ENCODE measurements around the gene FAIM2.

Gene FAIM2

GRCh38 chr12:49900371-49900770 is 3.3 kb downstream of the FAIM2 start:
- no peak for FAIRE-seq
- no peak for DNase-seq (ENCODE audit: extremely low spot score, insufficient read length, low read depth)

DNA sequence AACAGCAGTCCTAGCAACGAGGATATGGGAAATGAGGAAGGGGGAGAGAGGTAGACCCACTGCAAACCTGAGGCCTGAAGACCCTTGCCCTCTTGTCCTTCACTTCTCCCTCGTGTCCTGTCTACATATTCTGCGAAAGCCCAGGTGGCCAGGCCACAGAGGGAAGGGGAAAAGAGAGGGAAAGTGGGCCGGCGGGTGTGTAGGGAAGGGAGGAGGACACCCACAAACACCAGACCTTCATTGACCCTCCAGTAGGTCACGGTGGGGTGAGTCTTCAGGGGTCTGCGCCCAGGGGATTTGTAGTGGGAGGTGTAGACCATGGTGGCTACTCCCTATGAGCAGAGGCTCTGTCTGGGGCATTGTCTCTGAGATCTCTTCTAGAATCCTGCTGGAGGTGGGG is 3.8 kb downstream of the FAIM2 start:
- DNase-seq (ENCODE audit: extremely low spot score, insufficient read length, low read depth), result no peak
- no peak for FAIRE-seq

DNA sequence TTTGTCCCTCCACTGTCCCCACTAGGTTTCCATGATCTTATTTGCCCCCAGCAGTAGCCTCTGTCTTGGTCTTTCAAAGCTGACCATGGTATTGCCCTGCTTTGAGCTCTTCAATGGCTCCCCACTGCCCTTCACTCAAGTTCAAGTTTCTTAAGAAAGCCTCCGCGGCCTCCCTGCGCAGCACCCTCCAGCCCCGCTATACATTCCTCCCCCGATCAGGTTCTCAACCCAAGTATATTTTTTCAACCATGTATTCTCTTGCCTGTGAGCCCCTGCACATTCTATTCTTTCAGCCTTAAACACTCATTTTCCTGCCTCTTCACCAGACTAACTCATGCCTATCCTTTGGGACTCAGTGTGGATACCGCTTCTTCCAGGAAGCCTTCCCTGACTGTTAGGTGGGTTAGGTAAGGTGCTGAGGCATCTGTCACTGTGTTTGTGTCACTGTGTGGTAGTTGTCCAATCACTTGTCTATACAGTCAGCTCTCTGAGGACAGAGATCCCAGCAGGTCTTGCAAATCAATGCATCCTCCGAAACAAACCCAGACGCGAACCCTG is 4.3 kb downstream of the FAIM2 start:
- FAIRE-seq, result no peak

GRCh38 chr12:49897276-49897675 is 6.4 kb downstream of the FAIM2 start:
- FAIRE-seq (no peak), DNase-seq (ENCODE audit: extremely low spot score, insufficient read length, low read depth) (no peak)

More for the DNA sequence above, 4.3 kb downstream of the FAIM2 start:
- DNase-seq (ENCODE audit: extremely low spot score, insufficient read length, low read depth), result no peak

- FAIRE-seq (no peak), DNase-seq (ENCODE audit: extremely low spot score, insufficient read length, low read depth) (no peak)
These were observed 7.9 kb downstream of the FAIM2 start for GRCh38 chr12:49895773-49896172.

GRCh38 chr12:49894751-49895148 is 8.9 kb downstream of the FAIM2 start:
- DNase-seq (ENCODE audit: extremely low spot score, insufficient read length, low read depth) (no peak), FAIRE-seq (no peak)

GRCh38 chr12:49893753-49894750 is 9.6 kb downstream of the FAIM2 start:
- DNase-seq (ENCODE audit: extremely low spot score, insufficient read length, low read depth) (no peak), FAIRE-seq (no peak)

GRCh38 chr12:49892732-49893317 is 10.9 kb downstream of the FAIM2 start:
- no peak for FAIRE-seq
- no peak for DNase-seq (ENCODE audit: extremely low spot score, insufficient read length, low read depth)

GRCh38 chr12:49892084-49892731 is 11.5 kb downstream of the FAIM2 start:
- no peak for DNase-seq (ENCODE audit: extremely low spot score, insufficient read length, low read depth)
- no peak for FAIRE-seq

GRCh38 chr12:49891476-49891875 is 12.2 kb downstream of the FAIM2 start:
- FAIRE-seq (no peak), DNase-seq (ENCODE audit: extremely low spot score, insufficient read length, low read depth) (no peak)

DNA sequence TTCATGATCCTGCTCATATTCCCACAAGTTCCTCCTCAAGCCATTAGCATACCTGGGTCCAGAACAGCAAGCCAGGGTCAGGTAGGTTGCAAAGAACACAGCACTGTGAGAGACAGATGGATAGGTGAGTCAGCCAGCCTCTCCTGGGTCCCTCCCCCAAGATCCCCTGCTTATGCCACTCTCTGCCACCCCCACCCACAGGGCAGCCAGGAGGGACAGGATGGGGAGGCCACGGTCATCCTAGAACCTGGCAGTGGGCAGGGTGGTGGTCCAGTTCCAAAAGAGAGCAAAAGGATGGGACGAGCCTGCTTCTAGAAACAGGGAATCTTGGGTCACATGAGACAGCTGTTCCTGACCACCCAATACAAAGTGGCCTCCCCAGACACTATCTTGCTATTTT is 12.7 kb downstream of the FAIM2 start:
- DNase-seq (ENCODE audit: extremely low spot score, insufficient read length, low read depth) (no peak), FAIRE-seq (no peak)

DNA sequence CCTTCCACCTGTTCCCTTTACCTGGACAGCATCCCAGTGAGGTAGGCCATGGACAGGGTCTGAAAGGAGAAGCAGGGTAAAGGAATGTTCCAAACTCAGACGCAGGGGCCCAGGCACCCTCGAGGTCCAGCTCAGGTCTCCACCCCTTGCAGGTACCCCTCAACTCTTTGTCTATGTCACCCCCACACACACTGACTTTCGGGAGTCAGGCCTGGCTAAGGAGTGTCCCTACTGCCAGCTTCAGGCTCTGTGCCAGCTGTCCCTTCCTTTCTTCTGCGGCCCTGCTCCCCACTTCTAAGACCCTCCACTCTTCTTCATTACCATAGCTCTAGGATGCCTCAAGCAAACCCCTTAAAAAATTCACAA is 13.6 kb downstream of the FAIM2 start:
- DNase-seq (ENCODE audit: extremely low spot score, insufficient read length, low read depth), result no peak
- FAIRE-seq, result no peak

GRCh38 chr12:49889361-49890095 is 14.2 kb downstream of the FAIM2 start:
- FAIRE-seq (no peak), DNase-seq (ENCODE audit: extremely low spot score, insufficient read length, low read depth) (no peak)

DNA sequence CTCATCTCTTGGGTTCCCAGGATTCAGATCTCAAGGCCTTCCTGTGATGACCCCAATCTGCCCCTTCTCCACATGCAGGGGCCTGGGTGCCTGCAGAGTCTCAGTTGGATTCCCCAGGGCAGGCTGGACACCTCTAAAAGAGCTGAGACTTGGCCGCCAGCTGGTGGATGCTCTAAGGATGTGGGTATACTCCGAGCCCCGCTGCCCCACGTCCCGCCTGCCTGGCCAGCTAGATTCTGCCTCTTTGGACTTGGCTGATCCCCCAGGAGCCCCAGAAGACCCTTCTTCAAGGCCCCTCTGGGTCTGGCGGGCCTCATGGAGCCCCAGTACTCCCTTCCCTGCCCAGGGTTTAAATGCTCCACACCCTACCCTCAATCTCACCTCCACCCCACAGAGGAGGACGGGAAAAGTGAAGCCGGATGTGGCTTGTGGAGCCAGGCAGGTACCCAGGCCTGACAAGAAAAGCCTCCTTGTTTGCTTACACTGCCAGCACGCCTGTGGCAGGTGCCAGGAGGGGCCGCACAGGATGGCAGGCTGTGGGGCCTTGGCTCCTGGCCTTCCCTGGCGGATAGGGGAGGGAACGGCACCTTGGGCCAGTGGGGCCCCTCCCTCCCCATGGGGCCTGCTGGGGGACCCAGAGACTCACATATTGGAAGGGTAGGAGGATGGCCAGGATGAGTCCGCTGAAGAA is 15.1 kb downstream of the FAIM2 start:
- DNase-seq (ENCODE audit: extremely low spot score, insufficient read length, low read depth) (no peak), FAIRE-seq (no peak)

DNA sequence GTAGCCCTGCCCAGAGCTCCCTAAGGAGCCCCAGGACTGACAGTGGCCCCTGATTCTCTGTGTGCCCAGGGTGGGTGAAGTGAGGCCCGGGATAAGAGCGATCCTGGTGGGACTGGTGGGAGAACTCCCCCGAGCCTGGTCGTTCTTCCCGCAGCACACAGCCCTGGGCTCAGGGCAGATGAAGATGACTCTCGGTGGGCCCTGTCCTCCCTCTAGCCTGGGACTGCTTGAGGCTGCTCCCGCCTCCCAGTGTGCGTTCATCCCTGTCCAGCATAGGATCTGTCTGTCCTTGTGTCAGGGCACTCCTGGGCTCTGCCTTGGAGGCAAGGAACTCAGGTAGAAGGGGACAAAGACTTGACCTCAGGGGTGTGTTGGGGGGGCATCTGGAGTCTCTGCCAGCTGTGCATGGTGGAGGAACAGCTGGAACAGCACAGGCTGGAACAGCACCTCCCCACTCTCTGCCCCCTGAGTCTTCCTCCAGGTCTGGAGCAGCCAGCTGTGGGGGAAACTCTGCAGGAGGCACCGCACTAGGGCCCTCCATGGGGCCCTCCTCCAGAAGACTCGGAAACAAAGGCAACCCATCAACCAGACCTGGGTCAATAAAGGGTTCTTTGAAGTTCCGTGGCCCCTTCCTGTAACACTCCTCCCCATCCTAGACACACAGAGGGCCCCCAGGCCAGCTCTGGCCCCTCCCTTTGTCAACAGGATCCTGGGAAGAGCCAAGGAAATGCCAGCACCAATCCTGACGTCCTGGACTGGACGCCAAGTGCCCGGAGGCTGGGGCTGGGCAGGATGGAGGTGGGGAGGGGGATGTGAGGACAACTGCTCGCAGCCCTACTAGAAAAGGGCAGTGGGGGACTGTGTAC is 15.9 kb downstream of the FAIM2 start:
- DNase-seq (ENCODE audit: extremely low spot score, insufficient read length, low read depth) (no peak), FAIRE-seq (no peak)

DNA sequence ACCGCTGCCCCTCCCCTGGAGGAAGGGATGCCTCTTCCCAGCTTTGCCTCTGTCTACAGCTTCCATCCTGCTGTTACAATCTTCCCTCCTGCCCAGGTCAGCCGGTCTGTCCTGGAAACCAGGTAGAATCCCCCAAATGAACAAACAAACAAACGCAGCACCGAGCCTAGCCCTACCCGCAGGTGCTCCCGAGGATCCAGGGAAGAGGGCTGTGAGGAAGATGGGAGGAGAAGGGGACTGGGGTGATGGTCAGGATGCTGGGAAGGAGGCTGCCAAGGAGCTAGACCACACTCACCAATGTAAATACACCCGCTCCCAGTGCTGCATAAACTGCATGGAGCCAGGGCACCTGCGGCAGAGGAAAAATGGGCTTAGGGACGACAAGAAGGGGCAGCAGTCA is 16.6 kb downstream of the FAIM2 start:
- no peak for DNase-seq (ENCODE audit: extremely low spot score, insufficient read length, low read depth)
- FAIRE-seq, result no peak

DNA sequence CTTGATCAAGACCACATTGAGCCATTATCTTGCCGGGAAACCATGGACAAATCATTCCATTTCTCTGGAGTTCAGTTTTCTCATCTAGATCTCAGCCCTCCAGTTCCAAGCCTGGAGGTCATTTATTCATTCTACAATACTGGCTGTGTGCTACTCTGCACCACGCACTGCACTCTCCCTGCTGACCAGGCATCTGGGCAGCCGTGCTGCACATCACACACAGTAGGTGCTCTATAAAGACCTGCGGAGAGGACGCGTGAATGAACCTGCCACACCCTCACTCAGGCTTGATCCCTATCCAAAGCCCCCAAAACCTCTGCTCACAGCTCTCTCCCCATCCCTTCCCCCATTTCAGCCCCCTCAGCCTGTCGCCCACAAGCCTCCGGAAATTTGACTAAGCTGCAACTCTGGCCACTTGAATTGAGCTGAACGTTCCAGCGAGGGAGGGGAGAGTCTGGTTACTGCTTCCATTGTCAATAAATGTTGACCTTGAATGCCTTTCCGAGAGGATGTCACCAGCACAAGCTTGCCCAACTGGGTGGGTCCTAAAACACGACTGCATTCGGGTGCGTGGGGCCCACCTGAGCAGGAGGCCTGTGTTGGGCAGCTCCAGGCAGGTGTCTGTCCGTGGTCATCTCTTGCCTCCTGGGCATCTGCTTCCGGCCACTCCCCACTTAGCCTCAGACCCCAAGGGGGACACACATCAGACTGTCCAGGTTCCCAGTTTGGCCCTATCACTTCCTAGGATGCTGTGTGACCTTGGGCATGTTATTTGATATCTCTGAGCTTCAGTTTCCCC is 17.8 kb downstream of the FAIM2 start:
- FAIRE-seq (no peak), DNase-seq (ENCODE audit: extremely low spot score, insufficient read length, low read depth) (no peak)

GRCh38 chr12:49885118-49885517 is 18.6 kb downstream of the FAIM2 start:
- DNase-seq (ENCODE audit: extremely low spot score, insufficient read length, low read depth), result no peak
- FAIRE-seq, result no peak
